LNCAP (cell line): ENCODE measurements around the gene RBFOX1.

ENCODE experiments used
- CTCF ChIP-seq: fragments of 450-650 bp; IDR thresholded peaks from 2 replicates; pipeline ENCODE4 v1.5.1; 2017; ENCODE audit warnings: mild to moderate bottlenecking

Gene RBFOX1

GRCh38 chr16:7742626-7743025 is 410.0 kb downstream of the RBFOX1 start:
- TF ChIP-seq CTCF: no peak

GRCh38 chr16:7744546-7745264 is 412.1 kb downstream of the RBFOX1 start:
- TF ChIP-seq CTCF: no peak

- TF ChIP-seq CTCF: no peak
These were observed 412.6 kb downstream of the RBFOX1 start for GRCh38 chr16:7745276-7745675.

GRCh38 chr16:7746941-7747340 is 414.3 kb downstream of the RBFOX1 start:
- no peak for TF ChIP-seq CTCF

- no peak for TF ChIP-seq CTCF
These were observed 415.9 kb downstream of the RBFOX1 start for GRCh38 chr16:7748522-7748921.

GRCh38 chr16:7755347-7755882 is 422.8 kb downstream of the RBFOX1 start:
- TF ChIP-seq CTCF: no peak
